GM21360 (cell line): ENCODE data around the gene ESPN.
"Not testable (repeated sequence)": the region's sequence is repeated elsewhere in the genome, so short reads cannot be mapped to it uniquely, and the experiment has no call there.

Experiments used
- ATAC-seq: cut with Tn5 transposase; IDR thresholded peaks from one replicate; pipeline ENCODE4 v1.9.1; 2021; ENCODE audit warnings: mild to moderate bottlenecking, moderate library complexity; ENCODE audit not compliant: unreplicated experiment

ESPN gene

GRCh38 chr1:6424619-6425593, at the start of gene ESPN:
Gene ESPN, plus strand, starts transcription at chr1:6424776. Its CDS starts 180 bp downstream, at chr1:6424956.
- ATAC-seq: no peak

GRCh38 chr1:6378096-6378746, 46.4 kb upstream of the ESPN start:
- ATAC-seq: no peak

- no peak for ATAC-seq
Measured at GRCh38 chr1:6380037-6380436, 44.5 kb upstream of the ESPN start.

GRCh38 chr1:6384135-6384534, 40.4 kb upstream of the ESPN start:
- no peak for ATAC-seq

- no peak for ATAC-seq
Measured at GRCh38 chr1:6384962-6385361, 39.6 kb upstream of the ESPN start.

GRCh38 chr1:6385488-6386191, 38.9 kb upstream of the ESPN start:
- no peak for ATAC-seq

- no peak for ATAC-seq
Measured at GRCh38 chr1:6386371-6386949, 38.1 kb upstream of the ESPN start.

GRCh38 chr1:6389971-6390370, 34.6 kb upstream of the ESPN start:
- ATAC-seq: no peak

- peak; percentile 3 for ATAC-seq
Measured at GRCh38 chr1:6391951-6392808, 32.4 kb upstream of the ESPN start.

GRCh38 chr1:6392809-6393399, 31.7 kb upstream of the ESPN start:
- ATAC-seq: no peak

GRCh38 chr1:6393400-6394187, 31.0 kb upstream of the ESPN start, which contains the start of gene ACOT7:
Gene ACOT7, minus strand, starts transcription at chr1:6393767. Its CDS starts 368 bp downstream, at chr1:6393399.
- peak; percentile 76 for ATAC-seq

- not testable (repeated sequence) for ATAC-seq
Measured at GRCh38 chr1:6395130-6395529, 29.4 kb upstream of the ESPN start.

GRCh38 chr1:6395781-6396244, 28.8 kb upstream of the ESPN start:
- ATAC-seq: not testable (repeated sequence)

- ATAC-seq: no peak
Measured at GRCh38 chr1:6396998-6397397, 27.6 kb upstream of the ESPN start.

- no peak for ATAC-seq
Measured at GRCh38 chr1:6397844-6398441, 26.6 kb upstream of the ESPN start.

- no peak for ATAC-seq
Measured at GRCh38 chr1:6399294-6399693, 25.3 kb upstream of the ESPN start.

GRCh38 chr1:6401673-6402072, 22.9 kb upstream of the ESPN start:
- no peak for ATAC-seq

- ATAC-seq: no peak
Measured at GRCh38 chr1:6408023-6408422, 16.6 kb upstream of the ESPN start.
